ENCODE data around the gene UBE2G1. TPM values are rescaled to one million over a fixed set of nuclear protein-coding genes. Genes with fewer than 3 reads are reported as not detected.
A peak's percentile ranks its signal among the peaks of the same experiment; 100 is the strongest.

The UBE2G1 gene
- total and polyA plus RNA-seq, 10 of the 15 experiments (the other 5 are each of a cell fraction or from before 2014, with no cell fraction given) = 24.4 to 139 (median 77.4) TPM

GRCh38 chr17:4262703-4263102 is 103.8 kb downstream of the UBE2G1 start:
- Histone ChIP-seq H3K4me1 (ENCODE audit: control insufficient read depth, insufficient read depth, low read length) (0 out of 2 replicates have a peak, but pooled peaks cover 3% of the 10 kb centered on the region), H3K27ac (ENCODE audit: control insufficient read depth, insufficient read depth) (peak overlapping the region; percentile 80), H3K79me2 (ENCODE audit: control insufficient read depth, insufficient read depth, low read length) (peaks cover 53% of the 10 kb centered on the region), H3K4me3 (peak overlapping the region; percentile 94), H3K36me3 (ENCODE audit: control insufficient read depth in 2 of 2, insufficient read depth in 2 of 2, low read length in 1 of 2) (peaks cover 1 to 14% of the 10 kb centered on the region in 2 experiments; a peak in 3 of 4 replicates), H3K9me3 (replicated peaks; ENCODE audit: control insufficient read depth, insufficient read depth, low read length) (peaks cover 11% of the 10 kb centered on the region; the same call in 2 of the 3 replicates), H3K4me2 (ENCODE audit: control insufficient read depth, insufficient read depth) (peak overlapping the region; percentile 83), H3K27me3 (replicated peaks in 1 of 2; ENCODE audit: control insufficient read depth in 2 of 2, insufficient read depth in 2 of 2, low read length in 1 of 2) (no peaks in the 10 kb centered on the region), H4K20me1 (ENCODE audit: control insufficient read depth, insufficient read depth) (no peaks in the 10 kb centered on the region; the same call in 1 of the 2 replicates), H3K9ac (ENCODE audit: control insufficient read depth, insufficient read depth, low read length) (peak overlapping the region; percentile 84), H2AFZ (ENCODE audit: control insufficient read depth, low read depth, low read length) (peak overlapping the region; percentile 83)
- WGBS (ENCODE audit: insufficient coverage, insufficient replicate concordance, low lambda C conversion rate, missing lambda C conversion rate) = 37% methylated on average over 8 of the region's 8 CpGs
- ChIA-PET CTCF (interaction anchor here (2.7 to 5.6 kb wide), 2 partner anchors 11 to 16 kb away, joined by 9 to 32 read pairs; no protein-coding TSS in a partner anchor), RAD21 (ENCODE audit: unreplicated experiment) (interaction anchor here (1.9 kb wide), 1 partner anchor 46 kb away, joined by 6 read pairs; no protein-coding TSS in a partner anchor), POLR2A (interaction anchor here (1.4 to 2.0 kb wide), 3 partner anchors 11 to 119 kb away, joined by 3 to 6 read pairs (median 4); partner anchors contain the start of gene CYB5D2), SMC1A (ENCODE audit: uncharacterized antibody, unreplicated experiment) (interaction anchor here (1.0 to 5.5 kb wide), 6 partner anchors 10 to 46 kb away, joined by 3 to 38 read pairs (median 4); no protein-coding TSS in a partner anchor)
- no peak for DNase-seq (ENCODE audit: low read depth, low spot score)
- FAIRE-seq = peak; percentile 41
- in situ Hi-C loops (cut with MboI) (no loop called here), intact Hi-C loops (cut with micrococcal nuclease; ENCODE audit: unreplicated experiment) (no loop called here)
- ATAC-seq = no peak
- BruUV-seq (replicated peaks) = TSS peak; percentile 45
- TF ChIP-seq RB1 (IDR thresholded peaks at IDR 0.05; ENCODE audit: borderline replicate concordance) = no peak
- TF ChIP-seq FOS (IDR thresholded peaks at IDR 0.05; ENCODE audit: borderline replicate concordance, extremely low read depth, insufficient read length) = no peak
- TF ChIP-seq, protein P1, sequence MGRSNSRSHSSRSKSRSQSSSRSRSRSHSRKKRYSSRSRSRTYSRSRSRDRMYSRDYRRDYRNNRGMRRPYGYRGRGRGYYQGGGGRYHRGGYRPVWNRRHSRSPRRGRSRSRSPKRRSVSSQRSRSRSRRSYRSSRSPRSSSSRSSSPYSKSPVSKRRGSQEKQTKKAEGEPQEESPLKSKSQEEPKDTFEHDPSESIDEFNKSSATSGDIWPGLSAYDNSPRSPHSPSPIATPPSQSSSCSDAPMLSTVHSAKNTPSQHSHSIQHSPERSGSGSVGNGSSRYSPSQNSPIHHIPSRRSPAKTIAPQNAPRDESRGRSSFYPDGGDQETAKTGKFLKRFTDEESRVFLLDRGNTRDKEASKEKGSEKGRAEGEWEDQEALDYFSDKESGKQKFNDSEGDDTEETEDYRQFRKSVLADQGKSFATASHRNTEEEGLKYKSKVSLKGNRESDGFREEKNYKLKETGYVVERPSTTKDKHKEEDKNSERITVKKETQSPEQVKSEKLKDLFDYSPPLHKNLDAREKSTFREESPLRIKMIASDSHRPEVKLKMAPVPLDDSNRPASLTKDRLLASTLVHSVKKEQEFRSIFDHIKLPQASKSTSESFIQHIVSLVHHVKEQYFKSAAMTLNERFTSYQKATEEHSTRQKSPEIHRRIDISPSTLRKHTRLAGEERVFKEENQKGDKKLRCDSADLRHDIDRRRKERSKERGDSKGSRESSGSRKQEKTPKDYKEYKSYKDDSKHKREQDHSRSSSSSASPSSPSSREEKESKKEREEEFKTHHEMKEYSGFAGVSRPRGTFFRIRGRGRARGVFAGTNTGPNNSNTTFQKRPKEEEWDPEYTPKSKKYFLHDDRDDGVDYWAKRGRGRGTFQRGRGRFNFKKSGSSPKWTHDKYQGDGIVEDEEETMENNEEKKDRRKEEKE (IDR thresholded peaks at IDR 0.05) = no peak
- no peak for TF ChIP-seq SMAD1 (IDR thresholded peaks at IDR 0.05; ENCODE audit: low read depth, partially characterized antibody)
- TF ChIP-seq BMI1 (IDR thresholded peaks at IDR 0.05; ENCODE audit: borderline replicate concordance) = no peak
- no peak for TF ChIP-seq MYC (IDR thresholded peaks at IDR 0.05; ENCODE audit: insufficient read depth, insufficient read length, insufficient replicate concordance, low read length, severe bottlenecking)
- no peak for TF ChIP-seq RELB (IDR thresholded peaks at IDR 0.05; ENCODE audit: low read depth)
- TF ChIP-seq SMARCA5 (IDR thresholded peaks at IDR 0.05) = no peak
- no peak for TF ChIP-seq ZNF207 (IDR thresholded peaks at IDR 0.05; ENCODE audit: borderline replicate concordance)
- no peak for TF ChIP-seq POLR2AphosphoS2 (IDR thresholded peaks at IDR 0.05; ENCODE audit: low read depth, low read length)
- TF ChIP-seq ZBTB4 (CRISPR knock-in tag; IDR thresholded peaks at IDR 0.05) = no peak
- no peak for TF ChIP-seq TCF12 (IDR thresholded peaks at IDR 0.05; ENCODE audit: low read depth, low read length)
- no peak for TF ChIP-seq SMAD5 (IDR thresholded peaks at IDR 0.05; ENCODE audit: low read depth)
- no peak for TF ChIP-seq ASH2L (IDR thresholded peaks at IDR 0.05; ENCODE audit: borderline replicate concordance, low read depth)
